ENCODE results near the gene WWOX.

- no peak for TF ChIP-seq POLR2AphosphoS5 (IDR thresholded peaks at IDR 0.05)
- no peak for TF ChIP-seq CTCF (IDR thresholded peaks at IDR 0.05)
- no peak for TF ChIP-seq POLR2A (IDR thresholded peaks at IDR 0.05)
- TF ChIP-seq EP300 (IDR thresholded peaks at IDR 0.05): no peak
These were observed 1057.3 kb downstream of the WWOX start for GRCh38 chr16:79156761-79157160.
